HCT116 (cell line): ENCODE measurements around the gene WDR59. TPM values are rescaled to one million over a fixed set of nuclear protein-coding genes. Genes with fewer than 3 reads are reported as not detected.

Experiments used
- ATAC-seq: fragments of 200-7000 bp; cut with Tn5 transposase; 2 replicates; pipeline ENCODE4 v1.9.1; 2020; ENCODE audit warnings: mild to moderate bottlenecking, moderate library complexity
- BruUV-seq: library from RNA; stranded (reverse); fragments of 400-500 nt; replicated peaks from 2 replicates; lab custom pipeline; 2021; lab: Mats Ljungman, UMichigan
- CTCF ChIA-PET: fragments of 300-600 bp; sonication (Branson Sonifier 250); formaldehyde crosslinking; loops from one replicate; lab custom pipeline; 2021; ENCODE audit warnings: antibody characterized with exemption; lab: Charles Lee
- POLR2A ChIA-PET: fragments of 300-600, 350-600 bp; sonication (Branson Sonifier 250); formaldehyde crosslinking; loops from one replicate; lab custom pipeline; 2021; ENCODE audit warnings: antibody characterized with exemption; lab: Charles Lee
- RAD21 ChIA-PET, 2 experiments: fragments of 300-600 bp; sonication (Branson Sonifier 250); formaldehyde crosslinking; loops; one replicate each; lab custom pipeline; 2023; ENCODE audit warnings: low total read pairs in 2 of 2; ENCODE audit not compliant: uncharacterized antibody in 2 of 2, unreplicated experiment in 2 of 2, low non-redundant PET in 1 of 2; lab: Charles Lee
- DNase-seq: peaks from one replicate; pipeline ENCODE4 v3.0.0-alpha.2; 2010; ENCODE audit warnings: low read depth, low spot score
- H2AFZ ChIP-seq: fragments of 200-600 bp; shearing (Covaris generic), sonication (generic); 2 replicates; pipeline ENCODE4 v1.6.1; 2017; ENCODE audit warnings: low read depth, mixed run types, mixed read lengths, antibody characterized with exemption, low read length; ENCODE audit not compliant: poor library complexity, severe bottlenecking
- H3K27ac ChIP-seq: 2 replicates; pipeline ENCODE4 v1.5.1; 2012; ENCODE audit warnings: low read depth, low read length
- H3K27me3 ChIP-seq: fragments of 200-600 bp; sonication (generic); 2 replicates; pipeline ENCODE4 v1.6.1; 2016; ENCODE audit warnings: mixed run types, low read length, mixed read lengths; ENCODE audit not compliant: insufficient read depth
- H3K36me3 ChIP-seq, 2 experiments: fragments of 200-500 bp in 1 of 2; fragments of 200-600 bp in 1 of 2; sonication (Bioruptor generic) in 1 of 2; sonication (generic) in 1 of 2; 2 replicates each; pipeline versions ENCODE4 v1.5.1 to v1.6.1; 2014 to 2016; ENCODE audit warnings: low read length in 2 of 2, inconsistent platforms in 1 of 2, mixed read lengths in 1 of 2, mixed run types in 1 of 2; ENCODE audit not compliant: insufficient read depth in 2 of 2, control insufficient read depth in 1 of 2
- H3K4me1 ChIP-seq, 2 experiments: fragments of 200-600 bp in 1 of 2; sonication (generic) in 1 of 2; 2 replicates each; pipeline versions ENCODE4 v1.5.1 to v1.6.1; 2012 to 2017; ENCODE audit warnings: low read length in 2 of 2, inconsistent platforms in 1 of 2, mild to moderate bottlenecking in 1 of 2, mixed read lengths in 1 of 2, mixed run types in 1 of 2, moderate library complexity in 1 of 2; ENCODE audit not compliant: insufficient read depth in 2 of 2, control insufficient read depth in 1 of 2
- H3K4me2 ChIP-seq: fragments of 200-600 bp; sonication (generic); 2 replicates; pipeline ENCODE4 v1.6.1; 2017; ENCODE audit warnings: mixed run types, low read length, mixed read lengths
- H3K4me3 ChIP-seq, 2 experiments: fragments of 200-600 bp in 1 of 2; sonication (generic) in 1 of 2; replicated peaks in 1 of 2; 2 replicates each; pipeline ENCODE4 v1.5.1; 2011 to 2016; ENCODE audit warnings: low read length in 2 of 2, control low read depth in 1 of 2, low read depth in 1 of 2, mild to moderate bottlenecking in 1 of 2, mixed read lengths in 1 of 2, mixed run types in 1 of 2
- H3K79me2 ChIP-seq: fragments of 200-600 bp; sonication (generic); 2 replicates; pipeline ENCODE4 v1.6.1; 2017; ENCODE audit warnings: mild to moderate bottlenecking, mixed run types, low read length, moderate library complexity, mixed read lengths; ENCODE audit not compliant: insufficient read depth
- H3K9ac ChIP-seq: fragments of 200-600 bp; sonication (generic); 2 replicates; pipeline ENCODE4 v1.6.1; 2016; ENCODE audit warnings: low read length, mixed read lengths
- H3K9me2 ChIP-seq: fragments of 200-600 bp; sonication (generic), shearing (Covaris generic); 2 replicates; pipeline ENCODE4 v1.6.1; 2017; ENCODE audit warnings: mixed run types, mild to moderate bottlenecking, moderate library complexity; ENCODE audit not compliant: insufficient read depth
- H3K9me3 ChIP-seq, 2 experiments: fragments of 200-500 bp in 1 of 2; fragments of 200-600 bp in 1 of 2; sonication (Bioruptor generic) in 1 of 2; sonication (generic) in 1 of 2; 2 replicates each; pipeline ENCODE4 v1.6.1; 2014 to 2017; ENCODE audit warnings: low read length in 2 of 2, mixed read lengths in 2 of 2, inconsistent platforms in 1 of 2, low read depth in 1 of 2, mild to moderate bottlenecking in 1 of 2, mixed run types in 1 of 2, moderate library complexity in 1 of 2; ENCODE audit not compliant: control insufficient read depth in 1 of 2, insufficient read depth in 1 of 2
- H4K20me1 ChIP-seq: fragments of 200-600 bp; sonication (generic), shearing (Covaris generic); 2 replicates; pipeline ENCODE4 v1.6.1; 2017; ENCODE audit warnings: mixed run types, mild to moderate bottlenecking, moderate library complexity; ENCODE audit not compliant: insufficient read depth
- CEBPB ChIP-seq: IDR thresholded peaks from 2 replicates; pipeline ENCODE4 v1.6.1; 2012; ENCODE audit warnings: low read depth
- EGR1 ChIP-seq: IDR thresholded peaks from 2 replicates; pipeline ENCODE4 v1.6.1; 2012; ENCODE audit warnings: low read depth
- FOSL1 ChIP-seq: IDR thresholded peaks from 2 replicates; pipeline ENCODE4 v1.6.1; 2012; ENCODE audit warnings: low read depth
- SIN3A ChIP-seq: IDR thresholded peaks from 2 replicates; pipeline ENCODE4 v1.6.1; 2012; ENCODE audit warnings: low read depth
- ZNF274 ChIP-seq: fragments of 200-500 bp; sonication (Bioruptor generic); IDR thresholded peaks from 2 replicates; pipeline ENCODE4 v1.6.1; 2014; ENCODE audit warnings: mild to moderate bottlenecking, low read depth, low read length, inconsistent platforms
- intact Hi-C: fragments of 100-400 bp; cut with micrococcal nuclease; formaldehyde crosslinking; loops from 2 replicates; pipeline ENCODE4 v1.10.0; 2022
- total RNA-seq: library from RNA; stranded (reverse); gene quantifications from one replicate; pipeline ENCODE4 v1.2.1, GENCODE V29; 2021; ENCODE audit not compliant: unreplicated experiment
- TF ChIP-seq, protein P1 (sequence below), 3 experiments: fragments of 200-600 bp in 1 of 3; sonication (generic) in 1 of 3; IDR thresholded peaks in 2 of 3; conservative IDR thresholded peaks in 1 of 3; 2 replicates each; pipeline ENCODE4 v1.5.1; 2012 to 2017; ENCODE audit warnings: low read depth in 2 of 3, low read length in 2 of 3, antibody characterized with exemption in 1 of 3, borderline replicate concordance in 1 of 3, control low read depth in 1 of 3, mild to moderate bottlenecking in 1 of 3, mixed read lengths in 1 of 3, mixed run types in 1 of 3, moderate library complexity in 1 of 3; ENCODE audit not compliant: insufficient read depth in 1 of 3
- TF ChIP-seq, protein P2 (sequence below): IDR thresholded peaks from 2 replicates; pipeline ENCODE4 v1.6.1; 2012
- TF ChIP-seq, protein P3 (sequence below): IDR thresholded peaks from 2 replicates; pipeline ENCODE4 v1.6.1; 2012
- TF ChIP-seq, protein P4 (sequence below): IDR thresholded peaks from 2 replicates; pipeline ENCODE4 v1.6.1; 2011; ENCODE audit warnings: mild to moderate bottlenecking, low read length, moderate library complexity; ENCODE audit not compliant: insufficient replicate concordance; ENCODE audit errors: extremely low read depth
- TF ChIP-seq, protein P5 (sequence below): IDR thresholded peaks from 2 replicates; pipeline ENCODE4 v1.6.1; 2012; ENCODE audit warnings: low read depth

Gene WDR59
- total RNA-seq, 1 experiment from 2014 or later = 96.9 TPM

GRCh38 chr16:74868035-74868434 lies 116.9 kb downstream of the WDR59 start:
- Histone ChIP-seq H3K9me2 (no peaks in the 10 kb centered on the region), H3K36me3 (no peaks in the 10 kb centered on the region), H3K79me2 (no peaks in the 10 kb centered on the region), H2AFZ (no peak overlapping the region), H3K27ac (no peak overlapping the region), H3K4me2 (no peak overlapping the region), H3K27me3 (no peaks in the 10 kb centered on the region), H3K4me3 (no peak overlapping the region), H4K20me1 (no peaks in the 10 kb centered on the region), H3K4me1 (peaks cover 11 to 22% of the 10 kb centered on the region in 2 experiments), H3K9ac (no peak overlapping the region), H3K9me3 (no peaks in the 10 kb centered on the region)
- ATAC-seq (no peak), DNase-seq (no peak)
- ChIA-PET RAD21 (interaction anchor here in 1 of 2 experiments (0.6 kb wide), 1 partner anchor 117 kb away, joined by 8 read pairs; the partner anchor contains the start of gene WDR59), CTCF (no interaction called here), POLR2A (no interaction called here)
- no peak for TF ChIP-seq CEBPB
- TF ChIP-seq, protein P1, sequence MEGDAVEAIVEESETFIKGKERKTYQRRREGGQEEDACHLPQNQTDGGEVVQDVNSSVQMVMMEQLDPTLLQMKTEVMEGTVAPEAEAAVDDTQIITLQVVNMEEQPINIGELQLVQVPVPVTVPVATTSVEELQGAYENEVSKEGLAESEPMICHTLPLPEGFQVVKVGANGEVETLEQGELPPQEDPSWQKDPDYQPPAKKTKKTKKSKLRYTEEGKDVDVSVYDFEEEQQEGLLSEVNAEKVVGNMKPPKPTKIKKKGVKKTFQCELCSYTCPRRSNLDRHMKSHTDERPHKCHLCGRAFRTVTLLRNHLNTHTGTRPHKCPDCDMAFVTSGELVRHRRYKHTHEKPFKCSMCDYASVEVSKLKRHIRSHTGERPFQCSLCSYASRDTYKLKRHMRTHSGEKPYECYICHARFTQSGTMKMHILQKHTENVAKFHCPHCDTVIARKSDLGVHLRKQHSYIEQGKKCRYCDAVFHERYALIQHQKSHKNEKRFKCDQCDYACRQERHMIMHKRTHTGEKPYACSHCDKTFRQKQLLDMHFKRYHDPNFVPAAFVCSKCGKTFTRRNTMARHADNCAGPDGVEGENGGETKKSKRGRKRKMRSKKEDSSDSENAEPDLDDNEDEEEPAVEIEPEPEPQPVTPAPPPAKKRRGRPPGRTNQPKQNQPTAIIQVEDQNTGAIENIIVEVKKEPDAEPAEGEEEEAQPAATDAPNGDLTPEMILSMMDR (IDR thresholded peaks at IDR 0.05 in 2 of 3, conservative IDR thresholded peaks at IDR 0.05 in 1 of 3; ENCODE audit: borderline replicate concordance in 1 of 3, insufficient read depth in 1 of 3, low read depth in 2 of 3, low read length in 2 of 3) = no peak
- TF ChIP-seq, protein P2, sequence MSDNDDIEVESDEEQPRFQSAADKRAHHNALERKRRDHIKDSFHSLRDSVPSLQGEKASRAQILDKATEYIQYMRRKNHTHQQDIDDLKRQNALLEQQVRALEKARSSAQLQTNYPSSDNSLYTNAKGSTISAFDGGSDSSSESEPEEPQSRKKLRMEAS = no peak
- intact Hi-C loops = no loop called here
- BruUV-seq = no TSS peak

- Histone ChIP-seq H3K79me2 (no peaks in the 10 kb centered on the region), H2AFZ (no peak overlapping the region), H3K4me1 (peaks cover 11 to 25% of the 10 kb centered on the region in 2 experiments), H3K4me2 (no peak overlapping the region), H4K20me1 (no peaks in the 10 kb centered on the region), H3K36me3 (no peaks in the 10 kb centered on the region), H3K27ac (no peak overlapping the region), H3K9me2 (no peaks in the 10 kb centered on the region), H3K27me3 (no peaks in the 10 kb centered on the region), H3K9me3 (no peaks in the 10 kb centered on the region), H3K9ac (no peak overlapping the region), H3K4me3 (no peak overlapping the region)
- BruUV-seq = no TSS peak
- ATAC-seq (no peak), DNase-seq (no peak)
- intact Hi-C loops = no loop called here
- POLR2A ChIA-PET = no interaction called here
- CTCF ChIA-PET = no interaction called here
- RAD21 ChIA-PET = interaction anchor here in 1 of 2 experiments (0.7 kb wide), 1 partner anchor 172 kb away, joined by 4 read pairs; no protein-coding TSS in a partner anchor
- TF ChIP-seq, protein P3, sequence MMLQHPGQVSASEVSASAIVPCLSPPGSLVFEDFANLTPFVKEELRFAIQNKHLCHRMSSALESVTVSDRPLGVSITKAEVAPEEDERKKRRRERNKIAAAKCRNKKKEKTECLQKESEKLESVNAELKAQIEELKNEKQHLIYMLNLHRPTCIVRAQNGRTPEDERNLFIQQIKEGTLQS = no peak
- no peak for TF ChIP-seq ZNF274
- TF ChIP-seq, protein P4, sequence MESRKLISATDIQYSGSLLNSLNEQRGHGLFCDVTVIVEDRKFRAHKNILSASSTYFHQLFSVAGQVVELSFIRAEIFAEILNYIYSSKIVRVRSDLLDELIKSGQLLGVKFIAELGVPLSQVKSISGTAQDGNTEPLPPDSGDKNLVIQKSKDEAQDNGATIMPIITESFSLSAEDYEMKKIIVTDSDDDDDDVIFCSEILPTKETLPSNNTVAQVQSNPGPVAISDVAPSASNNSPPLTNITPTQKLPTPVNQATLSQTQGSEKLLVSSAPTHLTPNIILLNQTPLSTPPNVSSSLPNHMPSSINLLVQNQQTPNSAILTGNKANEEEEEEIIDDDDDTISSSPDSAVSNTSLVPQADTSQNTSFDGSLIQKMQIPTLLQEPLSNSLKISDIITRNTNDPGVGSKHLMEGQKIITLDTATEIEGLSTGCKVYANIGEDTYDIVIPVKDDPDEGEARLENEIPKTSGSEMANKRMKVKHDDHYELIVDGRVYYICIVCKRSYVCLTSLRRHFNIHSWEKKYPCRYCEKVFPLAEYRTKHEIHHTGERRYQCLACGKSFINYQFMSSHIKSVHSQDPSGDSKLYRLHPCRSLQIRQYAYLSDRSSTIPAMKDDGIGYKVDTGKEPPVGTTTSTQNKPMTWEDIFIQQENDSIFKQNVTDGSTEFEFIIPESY = no peak
- TF ChIP-seq, protein P5, sequence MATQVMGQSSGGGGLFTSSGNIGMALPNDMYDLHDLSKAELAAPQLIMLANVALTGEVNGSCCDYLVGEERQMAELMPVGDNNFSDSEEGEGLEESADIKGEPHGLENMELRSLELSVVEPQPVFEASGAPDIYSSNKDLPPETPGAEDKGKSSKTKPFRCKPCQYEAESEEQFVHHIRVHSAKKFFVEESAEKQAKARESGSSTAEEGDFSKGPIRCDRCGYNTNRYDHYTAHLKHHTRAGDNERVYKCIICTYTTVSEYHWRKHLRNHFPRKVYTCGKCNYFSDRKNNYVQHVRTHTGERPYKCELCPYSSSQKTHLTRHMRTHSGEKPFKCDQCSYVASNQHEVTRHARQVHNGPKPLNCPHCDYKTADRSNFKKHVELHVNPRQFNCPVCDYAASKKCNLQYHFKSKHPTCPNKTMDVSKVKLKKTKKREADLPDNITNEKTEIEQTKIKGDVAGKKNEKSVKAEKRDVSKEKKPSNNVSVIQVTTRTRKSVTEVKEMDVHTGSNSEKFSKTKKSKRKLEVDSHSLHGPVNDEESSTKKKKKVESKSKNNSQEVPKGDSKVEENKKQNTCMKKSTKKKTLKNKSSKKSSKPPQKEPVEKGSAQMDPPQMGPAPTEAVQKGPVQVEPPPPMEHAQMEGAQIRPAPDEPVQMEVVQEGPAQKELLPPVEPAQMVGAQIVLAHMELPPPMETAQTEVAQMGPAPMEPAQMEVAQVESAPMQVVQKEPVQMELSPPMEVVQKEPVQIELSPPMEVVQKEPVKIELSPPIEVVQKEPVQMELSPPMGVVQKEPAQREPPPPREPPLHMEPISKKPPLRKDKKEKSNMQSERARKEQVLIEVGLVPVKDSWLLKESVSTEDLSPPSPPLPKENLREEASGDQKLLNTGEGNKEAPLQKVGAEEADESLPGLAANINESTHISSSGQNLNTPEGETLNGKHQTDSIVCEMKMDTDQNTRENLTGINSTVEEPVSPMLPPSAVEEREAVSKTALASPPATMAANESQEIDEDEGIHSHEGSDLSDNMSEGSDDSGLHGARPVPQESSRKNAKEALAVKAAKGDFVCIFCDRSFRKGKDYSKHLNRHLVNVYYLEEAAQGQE = no peak
- no peak for TF ChIP-seq FOSL1
- TF ChIP-seq EGR1 = no peak
- TF ChIP-seq SIN3A = no peak
- TF ChIP-seq, protein P2 = no peak
Measured at GRCh38 chr16:74867281-74867849, 117.6 kb downstream of the WDR59 start.
